ENCODE results near the gene MYBBP1A. TPM values are rescaled to one million over a fixed set of nuclear protein-coding genes. Genes with fewer than 3 reads are reported as not detected.
A peak's percentile ranks its signal among the peaks of the same experiment; 100 is the strongest.

MYBBP1A gene
- total RNA-seq, 1 donor from 2014 or later: 47.1 TPM

GRCh38 chr17:4584917-4585637, 29.9 kb upstream of the MYBBP1A start:
- H3K27ac ChIP-seq: peak overlapping the region; percentile 60
- DNase-seq (ENCODE audit: extremely low spot score in 2 of 2): no peak
- no peaks in the 10 kb centered on the region for H3K9me3 ChIP-seq
- no peaks in the 10 kb centered on the region for H3K27me3 ChIP-seq
- peak overlapping the region; percentile 49 to 69 for H3K4me3 ChIP-seq
- TF ChIP-seq CTCF (IDR thresholded peaks at IDR 0.05) (no peak), POLR2A (IDR thresholded peaks at IDR 0.05) (no peak), POLR2AphosphoS5 (IDR thresholded peaks at IDR 0.05; ENCODE audit: insufficient read depth in 1 of 2, low read depth in 1 of 2) (no peak)
- no peaks in the 10 kb centered on the region for H3K36me3 ChIP-seq
- intact Hi-C loops (cut with DNase I): no loop called here
- H3K4me1 ChIP-seq: peaks cover 21% of the 10 kb centered on the region

DNA sequence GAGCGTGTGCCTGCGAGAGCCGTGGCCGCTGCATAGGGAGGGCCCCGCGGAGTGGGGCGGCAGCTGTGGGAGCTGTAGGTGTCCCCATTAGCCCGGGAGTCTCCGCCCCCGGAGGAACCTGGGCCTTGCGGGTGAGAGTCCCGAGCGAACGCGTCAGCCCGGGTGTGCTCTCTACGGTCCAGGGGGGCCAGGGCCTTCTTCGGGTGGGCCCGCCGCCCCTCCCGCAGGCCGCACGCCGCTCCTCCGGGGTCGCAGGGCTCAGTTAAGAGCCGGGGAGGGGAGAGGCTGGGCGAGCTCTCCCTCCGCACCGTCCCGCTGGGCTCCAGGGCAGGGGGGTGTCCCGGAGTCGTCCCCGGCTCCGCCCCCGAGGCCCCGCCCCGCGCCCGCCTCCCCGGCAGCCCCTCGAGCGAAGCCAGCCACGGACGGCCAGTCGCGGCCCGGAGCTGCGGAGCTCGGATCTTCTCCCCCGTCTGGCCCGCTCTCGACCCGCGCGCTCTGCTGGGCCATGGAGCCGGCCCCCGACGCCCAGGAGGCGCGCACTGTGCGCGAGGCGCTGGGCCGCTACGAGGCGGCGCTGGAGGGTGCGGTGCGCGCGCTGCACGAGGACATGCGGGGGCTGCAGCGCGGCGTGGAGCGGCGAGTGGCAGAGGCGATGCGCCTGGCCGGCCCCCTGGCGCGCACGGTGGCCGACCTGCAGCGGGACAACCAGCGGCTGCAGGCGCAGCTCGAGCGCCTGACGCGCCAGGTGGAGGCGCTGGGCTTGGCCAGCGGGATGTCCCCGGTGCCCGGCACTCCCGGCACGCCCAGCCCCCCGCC, 29.1 kb upstream of the MYBBP1A start, which contains the start of gene SMTNL2:
Gene SMTNL2, plus strand, starts transcription at position 429 of the 816 bp plus-strand sequence. Its CDS starts 77 bp downstream, at position 506.
- Histone ChIP-seq H3K4me1 (peaks cover 21% of the 10 kb centered on the region), H3K27ac (peak within 1 kb of the TSS; percentile 60), H3K27me3 (no peaks in the 10 kb centered on the region), H3K9me3 (no peaks in the 10 kb centered on the region), H3K36me3 (no peaks in the 10 kb centered on the region), H3K4me3 (peak within 1 kb of the TSS; percentile 49 to 69)
- peak in 1 of 2 donors; percentile 72 for TF ChIP-seq POLR2AphosphoS5 (IDR thresholded peaks at IDR 0.05; ENCODE audit: insufficient read depth in 1 of 2, low read depth in 1 of 2)
- no peak for TF ChIP-seq CTCF (IDR thresholded peaks at IDR 0.05)
- peak in 1 of 2 donors; percentile 26 for TF ChIP-seq POLR2A (IDR thresholded peaks at IDR 0.05)
- intact Hi-C loops (cut with DNase I): no loop called here
- DNase-seq (ENCODE audit: extremely low spot score in 2 of 2): no peak

- no peaks in the 10 kb centered on the region for H3K36me3 ChIP-seq
- DNase-seq (ENCODE audit: extremely low spot score in 2 of 2): no peak
- intact Hi-C loops (cut with DNase I): no loop called here
- peak overlapping the region; percentile 60 for H3K27ac ChIP-seq
- no peaks in the 10 kb centered on the region for H3K9me3 ChIP-seq
- peak overlapping the region; percentile 49 to 69 for H3K4me3 ChIP-seq
- TF ChIP-seq POLR2A (IDR thresholded peaks at IDR 0.05) (no peak), CTCF (IDR thresholded peaks at IDR 0.05) (peak in 1 of 3 experiments; percentile 8), POLR2AphosphoS5 (IDR thresholded peaks at IDR 0.05; ENCODE audit: insufficient read depth in 1 of 2, low read depth in 1 of 2) (no peak)
- H3K4me1 ChIP-seq: peaks cover 21% of the 10 kb centered on the region
- H3K27me3 ChIP-seq: no peaks in the 10 kb centered on the region
Observed at GRCh38 chr17:4583782-4584100, 28.6 kb upstream of the MYBBP1A start.

DNA sequence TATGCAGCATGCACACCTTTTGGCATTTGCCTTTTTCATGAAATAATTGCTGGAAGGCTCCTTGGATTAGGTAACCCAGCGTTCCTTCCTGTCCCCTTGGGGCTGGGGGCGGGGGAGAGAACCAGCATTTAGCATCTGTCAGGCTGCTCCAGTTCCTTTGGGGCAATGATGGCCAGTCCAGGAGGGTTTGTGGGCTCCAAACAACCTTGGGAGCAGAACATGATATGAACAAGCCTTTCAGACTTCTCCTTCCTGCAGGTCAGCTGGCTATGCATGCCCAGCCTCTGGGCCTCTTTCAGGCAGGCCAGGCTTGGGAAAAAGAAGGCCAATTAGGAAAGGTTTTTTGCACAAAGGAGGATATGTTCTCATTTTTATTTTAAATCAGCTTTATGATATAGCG, 28.0 kb upstream of the MYBBP1A start:
- no peak for DNase-seq (ENCODE audit: extremely low spot score in 2 of 2)
- Histone ChIP-seq H3K27ac (no peak overlapping the region), H3K36me3 (no peaks in the 10 kb centered on the region), H3K9me3 (no peaks in the 10 kb centered on the region), H3K27me3 (no peaks in the 10 kb centered on the region), H3K4me1 (peaks cover 21% of the 10 kb centered on the region), H3K4me3 (peak overlapping the region in 1 of 2 donors; percentile 69)
- TF ChIP-seq CTCF (IDR thresholded peaks at IDR 0.05) (no peak), POLR2AphosphoS5 (IDR thresholded peaks at IDR 0.05; ENCODE audit: insufficient read depth in 1 of 2, low read depth in 1 of 2) (no peak), POLR2A (IDR thresholded peaks at IDR 0.05) (no peak)
- intact Hi-C loops (cut with DNase I): no loop called here
